OCI-LY7 (cell line): ENCODE measurements around the gene PAPSS1. TPM values are rescaled to one million over a fixed set of nuclear protein-coding genes. Genes with fewer than 3 reads are reported as not detected.

Experiments
- BruUV-seq: library from RNA; stranded (reverse); fragments of 400-500 nt; replicated peaks from 2 replicates; lab custom pipeline; 2021; lab: Mats Ljungman, UMichigan
- CTCF ChIA-PET: fragments of 300-600 bp; sonication (Branson Sonifier 250); formaldehyde crosslinking; loops from one replicate; lab custom pipeline; 2022; ENCODE audit warnings: antibody characterized with exemption; ENCODE audit not compliant: unreplicated experiment; lab: Charles Lee
- POLR2A ChIA-PET: fragments of 300-600 bp; sonication (Branson Sonifier 250); formaldehyde crosslinking; loops from one replicate; lab custom pipeline; 2022; ENCODE audit warnings: antibody characterized with exemption; lab: Charles Lee
- DNase-seq: peaks from one replicate; pipeline ENCODE4 v3.0.0-alpha.2; 2015; ENCODE audit warnings: low spot score
- H2AFZ ChIP-seq: fragments of 200-600 bp; sonication (generic), shearing (Covaris generic); 2 replicates; pipeline ENCODE4 v1.6.1; 2014; ENCODE audit warnings: mild to moderate bottlenecking, antibody characterized with exemption, low read length, moderate library complexity
- H3K27ac ChIP-seq: fragments of 200-600 bp; sonication (generic); 2 replicates; pipeline ENCODE4 v1.5.1; 2014; ENCODE audit warnings: mixed run types, low read depth, mild to moderate bottlenecking, moderate library complexity, low read length, inconsistent platforms; ENCODE audit not compliant: poor library complexity, severe bottlenecking
- H3K36me3 ChIP-seq: fragments of 200-600 bp; sonication (generic); 2 replicates; pipeline ENCODE4 v1.6.1; 2014; ENCODE audit warnings: mild to moderate bottlenecking, antibody characterized with exemption, low read length, moderate library complexity, mixed read lengths; ENCODE audit not compliant: insufficient read depth
- H3K4me1 ChIP-seq: fragments of 200-600 bp; sonication (generic); 2 replicates; pipeline ENCODE4 v1.5.1; 2014; ENCODE audit warnings: mild to moderate bottlenecking, low read length; ENCODE audit not compliant: insufficient read depth, poor library complexity, severe bottlenecking
- H3K4me2 ChIP-seq: fragments of 200-600 bp; sonication (generic); 2 replicates; pipeline ENCODE4 v1.6.1; 2014; ENCODE audit warnings: mild to moderate bottlenecking, low read length
- H3K4me3 ChIP-seq: fragments of 200-600 bp; sonication (generic); 2 replicates; pipeline ENCODE4 v1.5.1; 2014; ENCODE audit warnings: mild to moderate bottlenecking, low read depth, low read length; ENCODE audit not compliant: poor library complexity, severe bottlenecking
- H3K79me2 ChIP-seq: fragments of 200-600 bp; sonication (generic); 2 replicates; pipeline ENCODE4 v1.6.1; 2016; ENCODE audit warnings: low read depth, mild to moderate bottlenecking, low read length, moderate library complexity, mixed read lengths; ENCODE audit not compliant: insufficient read depth
- H3K9me2 ChIP-seq: fragments of 200-600 bp; sonication (generic); 2 replicates; pipeline ENCODE4 v1.6.1; 2016; ENCODE audit warnings: mild to moderate bottlenecking, low read length, mixed read lengths; ENCODE audit not compliant: insufficient read depth
- H3K9me3 ChIP-seq: fragments of 200-600 bp; sonication (generic); 2 replicates; pipeline ENCODE4 v1.6.1; 2014; ENCODE audit warnings: mild to moderate bottlenecking, mixed run types, low read length, mixed read lengths
- H4K20me1 ChIP-seq: fragments of 200-600 bp; sonication (generic); 2 replicates; pipeline ENCODE4 v1.6.1; 2014; ENCODE audit warnings: mild to moderate bottlenecking, antibody characterized with exemption, low read length, moderate library complexity, mixed read lengths; ENCODE audit not compliant: insufficient read depth
- EZH2phosphoT487 ChIP-seq: fragments of 200-600 bp; sonication (generic); IDR thresholded peaks from 2 replicates; pipeline ENCODE4 v1.6.1; 2018; ENCODE audit warnings: low read depth, borderline replicate concordance, mild to moderate bottlenecking, mixed run types, antibody characterized with exemption, low read length, moderate library complexity, mixed read lengths
- intact Hi-C: fragments of 100-400 bp; cut with micrococcal nuclease; formaldehyde crosslinking; loops from one replicate; pipeline ENCODE4 v1.10.0; 2022; ENCODE audit not compliant: unreplicated experiment
- total RNA-seq, 2 experiments: library from RNA; depleted of rRNA in 1 of 2; stranded (reverse); fragments of >200 nt in 1 of 2; shearing (Covaris generic) in 1 of 2; gene quantifications; 2 replicates each; pipeline ENCODE4 v1.2.3, GENCODE V29; 2014 to 2022
- TF ChIP-seq, protein P1 (sequence below): fragments of 200-600 bp; sonication (generic); conservative IDR thresholded peaks from 2 replicates; pipeline ENCODE4 v1.5.1; 2014; ENCODE audit warnings: mild to moderate bottlenecking, antibody characterized with exemption, low read length, moderate library complexity, mixed read lengths

PAPSS1 gene
- total RNA-seq, 2 experiments from 2014 or later = 62.0 to 118 TPM

GRCh38 chr4:107648178-107648991, 71.6 kb downstream of the PAPSS1 start:
- H3K36me3 ChIP-seq = peaks cover 83% of the 10 kb centered on the region
- H3K4me2 ChIP-seq = no peak overlapping the region
- POLR2A ChIA-PET = interaction anchor here (0.7 to 1.2 kb wide), 3 partner anchors 12 to 71 kb away, joined by 3 read pairs; partner anchors contain the start of gene PAPSS1
- DNase-seq = no peak
- BruUV-seq = no TSS peak
- H3K9me3 ChIP-seq = peaks cover 14% of the 10 kb centered on the region; the same call in 1 of the 2 replicates
- H4K20me1 ChIP-seq = no peaks in the 10 kb centered on the region
- no peak overlapping the region for H3K4me3 ChIP-seq
- no peak overlapping the region for H2AFZ ChIP-seq
- no peak for TF ChIP-seq EZH2phosphoT487
- TF ChIP-seq, protein P1, sequence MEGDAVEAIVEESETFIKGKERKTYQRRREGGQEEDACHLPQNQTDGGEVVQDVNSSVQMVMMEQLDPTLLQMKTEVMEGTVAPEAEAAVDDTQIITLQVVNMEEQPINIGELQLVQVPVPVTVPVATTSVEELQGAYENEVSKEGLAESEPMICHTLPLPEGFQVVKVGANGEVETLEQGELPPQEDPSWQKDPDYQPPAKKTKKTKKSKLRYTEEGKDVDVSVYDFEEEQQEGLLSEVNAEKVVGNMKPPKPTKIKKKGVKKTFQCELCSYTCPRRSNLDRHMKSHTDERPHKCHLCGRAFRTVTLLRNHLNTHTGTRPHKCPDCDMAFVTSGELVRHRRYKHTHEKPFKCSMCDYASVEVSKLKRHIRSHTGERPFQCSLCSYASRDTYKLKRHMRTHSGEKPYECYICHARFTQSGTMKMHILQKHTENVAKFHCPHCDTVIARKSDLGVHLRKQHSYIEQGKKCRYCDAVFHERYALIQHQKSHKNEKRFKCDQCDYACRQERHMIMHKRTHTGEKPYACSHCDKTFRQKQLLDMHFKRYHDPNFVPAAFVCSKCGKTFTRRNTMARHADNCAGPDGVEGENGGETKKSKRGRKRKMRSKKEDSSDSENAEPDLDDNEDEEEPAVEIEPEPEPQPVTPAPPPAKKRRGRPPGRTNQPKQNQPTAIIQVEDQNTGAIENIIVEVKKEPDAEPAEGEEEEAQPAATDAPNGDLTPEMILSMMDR = no peak
- H3K27ac ChIP-seq = no peak overlapping the region
- intact Hi-C loops = no loop called here
- H3K9me2 ChIP-seq = no peaks in the 10 kb centered on the region
- no peaks in the 10 kb centered on the region for H3K79me2 ChIP-seq
- no peaks in the 10 kb centered on the region for H3K4me1 ChIP-seq
- CTCF ChIA-PET = no interaction called here

DNA sequence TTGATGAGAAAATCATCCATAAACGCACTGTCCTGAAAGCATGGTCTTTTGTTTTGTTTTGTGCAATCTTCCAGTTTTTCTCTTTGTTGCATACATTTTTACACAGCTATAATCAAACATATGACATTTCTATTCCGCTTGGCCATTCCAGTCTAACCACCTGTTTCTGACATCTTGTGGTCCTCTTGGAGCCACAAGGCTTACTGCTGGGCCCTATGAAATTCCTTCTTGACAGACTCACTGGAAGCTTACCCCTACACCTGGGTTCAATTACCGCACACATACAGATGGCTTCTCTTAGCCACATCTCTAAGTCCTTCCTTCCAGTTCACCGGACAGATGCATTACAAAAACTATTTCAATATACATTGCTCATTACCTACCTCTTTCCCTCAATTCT, 72.4 kb downstream of the PAPSS1 start:
- intact Hi-C loops = no loop called here
- ChIA-PET POLR2A (no interaction called here), CTCF (no interaction called here)
- Histone ChIP-seq H3K4me3 (no peak overlapping the region), H3K79me2 (no peaks in the 10 kb centered on the region), H4K20me1 (no peaks in the 10 kb centered on the region), H3K27ac (no peak overlapping the region), H2AFZ (no peak overlapping the region), H3K4me1 (no peaks in the 10 kb centered on the region), H3K36me3 (peaks cover 84% of the 10 kb centered on the region), H3K4me2 (no peak overlapping the region), H3K9me2 (no peaks in the 10 kb centered on the region), H3K9me3 (peaks cover 14% of the 10 kb centered on the region; the same call in 1 of the 2 replicates)
- no peak for DNase-seq
- no peak for TF ChIP-seq EZH2phosphoT487
- TF ChIP-seq, protein P1 = no peak
- BruUV-seq = no TSS peak

- no peaks in the 10 kb centered on the region for H3K79me2 ChIP-seq
- no peak overlapping the region for H3K4me2 ChIP-seq
- ChIA-PET CTCF (no interaction called here), POLR2A (no interaction called here)
- H3K36me3 ChIP-seq = peaks cover 75% of the 10 kb centered on the region
- no peaks in the 10 kb centered on the region for H3K9me2 ChIP-seq
- no peak overlapping the region for H3K4me3 ChIP-seq
- no TSS peak for BruUV-seq
- no peak for TF ChIP-seq EZH2phosphoT487
- TF ChIP-seq, protein P1 = no peak
- H4K20me1 ChIP-seq = no peaks in the 10 kb centered on the region
- intact Hi-C loops = no loop called here
- H2AFZ ChIP-seq = no peak overlapping the region
- H3K27ac ChIP-seq = no peak overlapping the region
- no peaks in the 10 kb centered on the region for H3K4me1 ChIP-seq
- DNase-seq = no peak
- H3K9me3 ChIP-seq = no peaks in the 10 kb centered on the region
These were observed 74.4 kb downstream of the PAPSS1 start for GRCh38 chr4:107645604-107646003.
